ENCODE measurements around the gene AUTS2.

Gene AUTS2

GRCh38 chr7:70701477-70701876, 1103.2 kb downstream of the AUTS2 start:
- DNase-seq (ENCODE audit: low spot score): no peak
- H3K36me3 ChIP-seq (ENCODE audit: low read depth): no peaks in the 10 kb centered on the region
- no peak for ATAC-seq (ENCODE audit: low read depth)
- H3K27me3 ChIP-seq (ENCODE audit: insufficient read depth, poor library complexity, severe bottlenecking): peaks cover 19% of the 10 kb centered on the region
- no peaks in the 10 kb centered on the region for H3K4me1 ChIP-seq (ENCODE audit: insufficient read depth, poor library complexity, severe bottlenecking)
- no peak for TF ChIP-seq CTCF (IDR thresholded peaks at IDR 0.05; ENCODE audit: poor library complexity, severe bottlenecking)
- no peak overlapping the region for H3K4me3 ChIP-seq (ENCODE audit: severe bottlenecking)
- no peak overlapping the region for H3K27ac ChIP-seq (ENCODE audit: poor library complexity, severe bottlenecking)
- no peaks in the 10 kb centered on the region for H3K9me3 ChIP-seq (ENCODE audit: severe bottlenecking)

GRCh38 chr7:70701991-70702390, 1103.7 kb downstream of the AUTS2 start:
- no peak for DNase-seq (ENCODE audit: low spot score)
- Histone ChIP-seq H3K4me3 (ENCODE audit: severe bottlenecking) (no peak overlapping the region), H3K36me3 (ENCODE audit: low read depth) (no peaks in the 10 kb centered on the region), H3K9me3 (ENCODE audit: severe bottlenecking) (no peaks in the 10 kb centered on the region), H3K27me3 (ENCODE audit: insufficient read depth, poor library complexity, severe bottlenecking) (peaks cover 14% of the 10 kb centered on the region), H3K27ac (ENCODE audit: poor library complexity, severe bottlenecking) (no peak overlapping the region), H3K4me1 (ENCODE audit: insufficient read depth, poor library complexity, severe bottlenecking) (no peaks in the 10 kb centered on the region)
- no peak for TF ChIP-seq CTCF (IDR thresholded peaks at IDR 0.05; ENCODE audit: poor library complexity, severe bottlenecking)
- no peak for ATAC-seq (ENCODE audit: low read depth)

GRCh38 chr7:70703785-70704184, 1105.5 kb downstream of the AUTS2 start:
- Histone ChIP-seq H3K27me3 (ENCODE audit: insufficient read depth, poor library complexity, severe bottlenecking) (no peaks in the 10 kb centered on the region), H3K27ac (ENCODE audit: poor library complexity, severe bottlenecking) (no peak overlapping the region), H3K4me3 (ENCODE audit: severe bottlenecking) (no peak overlapping the region), H3K36me3 (ENCODE audit: low read depth) (no peaks in the 10 kb centered on the region), H3K4me1 (ENCODE audit: insufficient read depth, poor library complexity, severe bottlenecking) (no peaks in the 10 kb centered on the region), H3K9me3 (ENCODE audit: severe bottlenecking) (no peaks in the 10 kb centered on the region)
- ATAC-seq (ENCODE audit: low read depth): no peak
- DNase-seq (ENCODE audit: low spot score): no peak
- TF ChIP-seq CTCF (IDR thresholded peaks at IDR 0.05; ENCODE audit: poor library complexity, severe bottlenecking): no peak

DNA sequence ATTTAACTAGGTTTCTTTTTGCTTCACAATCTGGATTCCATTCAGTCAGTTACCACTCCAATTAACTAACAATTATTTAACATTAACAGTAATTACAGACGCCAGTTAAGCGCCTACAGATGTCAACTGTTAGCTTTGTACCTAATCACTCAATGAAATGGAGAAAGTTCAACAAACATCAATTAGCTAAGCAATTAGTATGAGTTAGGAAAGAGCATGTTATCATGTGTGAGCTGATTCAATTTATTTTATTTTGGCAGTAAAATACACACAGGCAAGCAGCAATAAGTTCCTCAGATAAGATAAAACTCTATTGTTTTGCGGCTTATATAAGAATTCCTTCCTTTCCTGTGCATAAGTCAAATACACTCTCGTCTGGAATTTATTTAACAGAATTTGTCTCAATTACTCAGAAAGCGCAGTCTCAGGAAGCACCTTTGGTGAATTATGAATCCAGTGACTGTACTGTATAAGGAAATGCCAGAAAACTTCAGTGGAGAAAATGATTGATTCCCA, 1106.6 kb downstream of the AUTS2 start:
- ATAC-seq (ENCODE audit: low read depth) (no peak), DNase-seq (ENCODE audit: low spot score) (no peak)
- H3K27ac ChIP-seq (ENCODE audit: poor library complexity, severe bottlenecking): no peak overlapping the region
- no peaks in the 10 kb centered on the region for H3K4me1 ChIP-seq (ENCODE audit: insufficient read depth, poor library complexity, severe bottlenecking)
- no peak overlapping the region for H3K4me3 ChIP-seq (ENCODE audit: severe bottlenecking)
- H3K27me3 ChIP-seq (ENCODE audit: insufficient read depth, poor library complexity, severe bottlenecking): no peaks in the 10 kb centered on the region
- H3K36me3 ChIP-seq (ENCODE audit: low read depth): no peaks in the 10 kb centered on the region
- TF ChIP-seq CTCF (IDR thresholded peaks at IDR 0.05; ENCODE audit: poor library complexity, severe bottlenecking): no peak
- no peaks in the 10 kb centered on the region for H3K9me3 ChIP-seq (ENCODE audit: severe bottlenecking)

DNA sequence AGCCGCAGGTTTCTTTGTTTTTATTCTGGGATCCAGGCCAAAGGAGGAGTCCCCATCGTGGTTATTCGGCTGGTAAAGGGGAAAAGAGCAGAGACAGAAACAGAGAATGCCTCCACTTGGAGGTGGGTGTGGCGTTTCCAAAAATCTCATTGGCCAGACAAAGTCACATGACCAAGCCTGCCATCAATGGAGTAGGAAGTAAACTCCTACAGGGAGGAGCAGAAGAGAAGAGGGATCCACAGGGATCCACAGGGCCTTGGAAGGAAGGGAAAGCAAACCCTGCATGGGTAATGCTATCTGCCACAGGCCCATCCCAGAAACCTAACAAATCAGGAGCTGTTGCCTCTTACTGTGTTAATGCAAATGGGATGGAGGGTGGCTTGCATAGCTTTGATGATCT, 1107.9 kb downstream of the AUTS2 start:
- Histone ChIP-seq H3K9me3 (ENCODE audit: severe bottlenecking) (no peaks in the 10 kb centered on the region), H3K27me3 (ENCODE audit: insufficient read depth, poor library complexity, severe bottlenecking) (no peaks in the 10 kb centered on the region), H3K4me1 (ENCODE audit: insufficient read depth, poor library complexity, severe bottlenecking) (no peaks in the 10 kb centered on the region), H3K27ac (ENCODE audit: poor library complexity, severe bottlenecking) (no peak overlapping the region), H3K36me3 (ENCODE audit: low read depth) (no peaks in the 10 kb centered on the region), H3K4me3 (ENCODE audit: severe bottlenecking) (no peak overlapping the region)
- no peak for DNase-seq (ENCODE audit: low spot score)
- TF ChIP-seq CTCF (IDR thresholded peaks at IDR 0.05; ENCODE audit: poor library complexity, severe bottlenecking): no peak
- ATAC-seq (ENCODE audit: low read depth): no peak
